Measurements from ENCODE around the gene SLC35B1.

SLC35B1 gene, protein sequence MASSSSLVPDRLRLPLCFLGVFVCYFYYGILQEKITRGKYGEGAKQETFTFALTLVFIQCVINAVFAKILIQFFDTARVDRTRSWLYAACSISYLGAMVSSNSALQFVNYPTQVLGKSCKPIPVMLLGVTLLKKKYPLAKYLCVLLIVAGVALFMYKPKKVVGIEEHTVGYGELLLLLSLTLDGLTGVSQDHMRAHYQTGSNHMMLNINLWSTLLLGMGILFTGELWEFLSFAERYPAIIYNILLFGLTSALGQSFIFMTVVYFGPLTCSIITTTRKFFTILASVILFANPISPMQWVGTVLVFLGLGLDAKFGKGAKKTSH

DNA sequence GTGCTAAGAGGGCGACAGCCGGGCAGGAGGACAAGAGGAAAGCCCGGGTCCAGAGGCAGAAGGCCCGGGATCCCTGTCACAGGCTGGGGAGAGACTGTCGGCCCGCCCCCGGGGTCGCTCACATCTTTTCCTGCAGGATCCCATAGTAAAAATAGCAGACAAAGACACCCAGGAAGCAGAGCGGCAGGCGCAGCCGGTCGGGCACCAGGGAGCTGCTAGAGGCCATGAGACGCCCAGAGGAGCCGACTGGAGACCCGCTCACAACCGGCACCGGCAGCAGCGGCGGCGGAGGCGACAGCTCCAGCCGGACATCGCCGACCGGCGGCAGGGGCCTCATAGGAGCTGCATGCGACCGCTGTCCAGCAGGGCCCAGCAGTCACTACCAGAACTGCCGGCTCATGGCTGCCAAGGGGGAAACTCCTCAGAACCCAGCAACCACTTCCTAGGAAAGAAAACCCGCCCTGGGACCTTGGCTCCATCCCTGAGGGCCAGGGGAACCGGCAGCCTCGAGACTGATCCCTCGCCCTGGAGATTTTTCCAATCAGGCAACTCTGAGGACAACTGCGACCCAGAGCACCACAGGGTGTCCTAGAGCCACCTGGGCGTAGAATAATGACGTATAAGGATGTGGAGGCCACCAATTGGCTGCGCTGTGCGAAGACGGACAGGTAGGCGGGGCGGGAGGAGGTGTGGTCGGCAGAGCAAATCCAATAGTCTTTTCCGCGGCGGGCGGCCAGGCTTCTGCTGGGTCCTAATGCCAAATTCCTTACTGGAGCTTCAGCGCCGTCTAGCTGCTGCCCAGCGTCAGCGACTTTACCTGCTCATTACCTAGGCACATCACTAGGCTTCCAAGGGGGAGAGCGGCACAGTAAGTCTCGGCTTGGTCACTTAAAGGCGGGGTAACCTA lies at the start of gene SLC35B1:
Gene SLC35B1 (minus strand): TSS at position 357 of the 907 bp plus-strand sequence. CDS start 131 bp downstream, at position 226.
- peak; percentile 86 for DNase-seq

DNA sequence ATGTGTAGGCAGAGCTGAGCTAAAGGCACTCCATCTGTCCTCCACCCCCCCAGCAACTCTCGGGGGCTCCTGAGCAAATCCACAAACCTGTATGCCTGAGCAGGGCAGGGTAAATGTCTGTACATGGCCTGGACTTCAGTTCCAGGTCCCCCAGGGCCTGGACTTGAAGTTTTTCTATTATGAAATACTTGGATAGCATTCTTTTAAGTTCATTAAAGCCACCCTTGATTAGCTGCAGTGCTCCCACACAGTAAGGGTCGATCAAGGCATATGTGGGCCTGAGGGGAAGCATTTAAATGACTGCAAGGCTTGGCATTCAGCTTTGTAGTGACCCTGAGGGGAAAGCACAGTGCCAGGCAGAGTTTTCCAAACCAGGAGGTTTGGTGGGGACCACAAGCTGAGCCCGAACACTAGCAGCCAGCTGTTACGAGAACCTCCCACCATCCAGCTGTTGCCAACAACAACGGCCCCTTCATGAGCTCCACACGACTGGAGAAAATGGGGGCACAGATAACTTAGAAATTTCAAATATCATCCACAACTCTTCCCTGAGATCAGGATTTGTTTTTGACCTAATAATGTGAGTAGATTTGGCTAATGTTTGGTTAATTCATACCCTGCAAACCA lies 49.5 kb upstream of the SLC35B1 start:
- no peak for DNase-seq

DNA sequence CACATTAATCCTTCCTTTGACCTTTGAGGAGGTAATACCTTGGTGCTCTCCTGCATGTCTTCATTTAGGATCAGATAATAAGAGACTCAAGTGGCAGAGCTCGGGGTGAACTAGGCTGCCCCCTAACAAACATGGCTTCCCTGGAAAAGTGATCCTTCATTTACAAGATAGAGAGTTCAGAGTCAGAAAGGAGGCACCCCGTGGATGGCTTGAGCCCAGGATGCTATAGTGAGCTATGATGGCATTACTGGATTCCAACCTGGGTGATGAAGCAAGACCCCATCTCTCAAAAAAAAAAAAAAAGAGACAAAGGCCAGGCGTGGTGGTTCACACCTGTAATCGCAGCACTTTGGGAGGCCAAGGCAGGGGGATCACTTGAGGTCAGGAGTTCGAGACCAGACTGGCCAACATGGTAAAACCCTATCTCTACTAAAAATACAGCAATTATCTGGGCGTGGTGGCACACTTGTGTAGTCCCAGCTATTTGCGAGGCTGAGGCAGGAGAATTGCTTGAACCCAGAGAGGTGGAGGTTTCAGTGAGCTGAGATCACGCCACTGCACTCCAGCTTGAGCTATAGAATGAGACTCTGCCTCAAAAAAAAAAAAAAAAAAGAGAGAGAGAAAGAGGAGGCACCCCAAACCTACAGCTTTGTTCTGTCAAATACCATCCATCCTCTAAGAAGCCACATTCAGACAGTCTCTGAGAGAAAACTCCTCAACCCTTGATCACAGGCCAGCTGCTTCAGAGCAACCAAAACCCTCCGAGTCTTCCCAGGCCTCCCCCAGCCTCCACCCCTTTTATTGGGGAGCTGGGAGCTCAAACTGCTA lies 48.8 kb upstream of the SLC35B1 start:
- DNase-seq, result no peak

DNA sequence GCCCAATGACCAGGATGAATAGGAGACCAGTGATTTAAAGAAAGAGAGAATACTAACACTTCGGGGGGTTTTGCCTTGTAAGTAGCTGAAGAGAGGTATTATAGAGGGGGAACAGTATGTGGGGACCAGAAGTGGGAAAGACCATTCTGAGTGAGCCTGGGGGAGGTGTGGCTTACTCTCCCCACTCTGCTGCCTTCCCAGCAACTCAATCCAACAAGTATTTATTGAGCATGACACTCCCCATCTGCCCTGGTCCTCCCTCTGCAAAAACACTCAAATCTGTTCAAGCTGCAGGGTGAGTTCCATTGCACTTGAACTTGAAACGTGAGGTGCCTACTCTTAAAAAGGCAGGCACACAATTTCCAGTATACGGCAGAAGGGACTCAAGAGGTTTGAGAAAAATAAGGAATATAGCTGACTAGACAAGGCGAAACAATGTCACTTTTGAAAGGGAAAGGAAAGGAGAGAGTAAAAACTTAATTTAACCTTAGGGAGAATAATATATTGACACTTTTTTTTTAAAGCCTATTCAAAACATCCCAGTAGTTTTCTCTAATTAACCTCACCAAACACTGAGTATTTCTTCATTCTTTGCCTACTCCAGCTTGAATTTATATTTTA lies 48.0 kb upstream of the SLC35B1 start:
- no peak for DNase-seq

DNA sequence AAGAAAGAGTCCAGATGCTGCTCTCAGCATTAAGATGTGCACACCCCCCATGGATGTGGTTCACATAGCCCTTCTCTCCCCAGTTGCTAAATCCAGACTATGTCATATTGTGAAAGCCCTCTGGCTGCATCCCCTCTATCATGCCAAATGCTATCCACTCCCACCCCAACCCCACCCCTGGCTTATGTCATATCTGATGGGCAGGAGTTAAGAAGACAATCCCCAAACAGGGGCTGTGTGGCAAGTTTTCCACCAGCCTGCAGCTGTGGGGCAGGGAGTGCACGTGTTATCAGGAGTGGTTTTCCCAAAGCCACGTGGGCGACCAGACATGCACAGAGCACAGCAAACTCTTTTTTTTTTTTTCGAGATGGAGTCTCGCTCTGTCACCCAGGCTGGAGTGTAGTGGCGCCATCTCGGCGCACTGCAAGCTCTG lies 46.2 kb upstream of the SLC35B1 start:
- DNase-seq, result no peak

DNA sequence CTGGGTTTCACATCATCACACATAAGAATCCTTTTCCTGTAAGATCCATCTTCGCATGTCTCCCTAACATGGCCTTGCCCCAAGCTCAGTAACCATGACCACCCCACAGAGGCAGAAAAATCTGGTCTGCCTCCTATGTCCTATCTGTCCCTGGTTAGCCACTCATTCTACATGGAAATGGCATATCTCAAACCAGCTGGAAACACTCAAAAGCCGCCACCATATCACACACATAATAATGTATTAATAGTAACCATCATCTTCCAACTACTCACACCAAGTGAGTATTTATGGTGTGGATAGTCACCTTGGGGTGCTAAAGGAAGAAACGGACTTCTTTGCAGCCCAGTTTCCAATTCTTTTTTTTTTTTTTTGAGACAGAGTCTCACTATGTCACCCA lies 44.7 kb upstream of the SLC35B1 start:
- no peak for DNase-seq

DNA sequence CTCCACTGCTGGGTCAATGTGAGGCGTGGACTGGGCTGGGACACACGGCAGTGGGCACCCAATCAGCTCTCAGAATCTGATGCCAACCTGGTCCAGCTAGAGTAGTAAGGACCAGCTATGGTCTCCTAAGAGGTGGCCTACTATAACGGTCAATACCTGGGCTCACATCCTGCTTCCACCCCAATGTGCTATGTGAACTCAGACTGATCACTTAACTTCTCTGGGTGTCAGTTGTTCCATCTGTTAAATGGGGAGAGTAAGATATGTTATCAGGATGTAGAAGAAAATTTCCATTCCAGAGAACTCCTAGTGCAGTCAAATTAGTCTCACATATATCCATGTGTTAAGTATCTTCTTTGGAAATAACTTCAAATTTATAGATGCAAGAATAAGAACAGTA lies 42.0 kb upstream of the SLC35B1 start:
- no peak for DNase-seq

DNA sequence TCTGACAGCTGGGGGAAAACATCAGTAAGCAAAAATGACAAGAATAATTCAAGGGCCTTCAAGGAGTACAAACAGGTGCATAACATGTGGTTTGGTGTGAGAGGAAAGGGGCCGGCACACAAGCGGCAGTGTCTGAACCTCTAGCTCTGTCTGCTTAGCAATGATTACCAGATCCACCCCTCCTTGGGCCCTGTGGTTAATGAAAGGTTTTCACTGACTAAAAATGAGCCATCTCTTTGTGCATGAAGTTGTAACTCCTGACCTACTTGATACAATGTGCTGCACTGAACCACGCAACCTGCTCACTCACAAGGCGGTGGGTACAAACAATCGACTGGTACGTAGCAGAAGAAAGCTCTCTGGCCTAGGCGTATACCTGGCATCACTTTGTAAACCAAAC lies 41.0 kb upstream of the SLC35B1 start:
- DNase-seq, result no peak

DNA sequence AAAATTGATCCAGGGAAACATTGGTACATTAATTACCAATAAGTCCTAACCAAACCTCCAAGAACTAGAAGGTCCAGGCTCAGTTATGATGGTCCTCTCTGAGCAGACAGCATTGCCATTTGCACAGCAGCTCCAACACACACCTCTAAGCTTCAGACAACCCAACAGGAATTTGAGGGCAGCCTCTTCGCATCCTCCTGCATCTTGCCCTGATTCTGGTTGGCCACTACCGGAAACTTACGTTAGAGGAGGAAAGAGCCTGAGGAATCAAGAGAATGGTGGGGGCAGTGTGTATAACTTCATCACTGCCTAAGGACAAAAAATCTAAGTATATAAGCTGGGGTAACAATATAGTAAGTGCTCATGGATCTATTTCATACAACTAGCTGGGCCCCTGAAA lies 40.5 kb upstream of the SLC35B1 start:
- no peak for DNase-seq

DNA sequence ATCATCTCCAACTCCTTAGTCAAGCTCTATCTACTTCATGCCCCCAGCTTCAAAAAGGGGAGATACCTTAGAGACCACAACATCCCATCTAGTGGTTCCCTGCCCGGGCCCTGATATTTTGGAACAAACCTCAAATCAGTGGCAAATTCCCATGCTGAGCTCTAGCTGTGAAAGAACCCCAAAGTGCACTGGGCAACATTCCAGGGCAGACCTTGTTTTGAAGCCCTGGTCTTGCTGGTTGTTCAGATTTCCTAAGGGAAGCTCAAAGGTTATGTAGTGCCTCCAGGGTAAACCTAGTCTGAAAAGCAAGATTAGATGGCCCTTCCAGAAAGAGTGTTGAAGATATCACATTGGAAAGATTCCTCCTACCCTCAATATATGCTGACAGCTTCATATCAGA lies 39.9 kb upstream of the SLC35B1 start:
- no peak for DNase-seq

DNA sequence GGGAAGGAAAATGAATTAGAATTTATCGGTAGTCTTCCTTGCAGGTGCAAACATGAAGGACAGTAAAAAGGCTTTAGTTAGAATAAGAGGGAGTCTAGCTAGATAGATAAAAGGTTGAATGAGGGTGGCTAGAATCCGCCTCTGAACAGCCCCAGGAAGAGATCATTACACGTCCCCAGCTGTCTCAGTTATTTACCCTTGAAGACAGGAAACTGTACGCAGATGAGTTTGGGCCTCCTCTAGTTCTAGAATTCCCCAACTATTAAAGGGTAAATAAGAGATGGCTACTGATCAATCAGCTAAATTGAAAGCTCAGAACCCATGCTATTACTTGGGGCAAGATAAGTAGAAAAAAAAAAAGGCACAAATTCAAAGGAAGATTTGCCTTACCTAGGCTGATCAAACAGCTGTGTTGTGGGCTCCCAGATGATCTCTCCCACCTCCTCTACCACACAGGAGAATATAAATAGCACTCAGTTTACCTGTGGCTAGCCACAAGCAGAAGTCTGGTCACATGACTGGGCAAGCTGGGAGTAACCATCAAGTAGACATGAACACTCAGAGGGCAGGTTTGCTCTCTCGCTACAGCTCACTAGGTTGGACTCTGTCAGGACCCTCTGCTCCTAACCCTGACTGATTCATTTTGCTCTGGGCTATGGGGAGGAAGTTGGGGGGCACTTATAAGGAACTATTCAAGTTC lies 39.2 kb upstream of the SLC35B1 start:
- no peak for DNase-seq

DNA sequence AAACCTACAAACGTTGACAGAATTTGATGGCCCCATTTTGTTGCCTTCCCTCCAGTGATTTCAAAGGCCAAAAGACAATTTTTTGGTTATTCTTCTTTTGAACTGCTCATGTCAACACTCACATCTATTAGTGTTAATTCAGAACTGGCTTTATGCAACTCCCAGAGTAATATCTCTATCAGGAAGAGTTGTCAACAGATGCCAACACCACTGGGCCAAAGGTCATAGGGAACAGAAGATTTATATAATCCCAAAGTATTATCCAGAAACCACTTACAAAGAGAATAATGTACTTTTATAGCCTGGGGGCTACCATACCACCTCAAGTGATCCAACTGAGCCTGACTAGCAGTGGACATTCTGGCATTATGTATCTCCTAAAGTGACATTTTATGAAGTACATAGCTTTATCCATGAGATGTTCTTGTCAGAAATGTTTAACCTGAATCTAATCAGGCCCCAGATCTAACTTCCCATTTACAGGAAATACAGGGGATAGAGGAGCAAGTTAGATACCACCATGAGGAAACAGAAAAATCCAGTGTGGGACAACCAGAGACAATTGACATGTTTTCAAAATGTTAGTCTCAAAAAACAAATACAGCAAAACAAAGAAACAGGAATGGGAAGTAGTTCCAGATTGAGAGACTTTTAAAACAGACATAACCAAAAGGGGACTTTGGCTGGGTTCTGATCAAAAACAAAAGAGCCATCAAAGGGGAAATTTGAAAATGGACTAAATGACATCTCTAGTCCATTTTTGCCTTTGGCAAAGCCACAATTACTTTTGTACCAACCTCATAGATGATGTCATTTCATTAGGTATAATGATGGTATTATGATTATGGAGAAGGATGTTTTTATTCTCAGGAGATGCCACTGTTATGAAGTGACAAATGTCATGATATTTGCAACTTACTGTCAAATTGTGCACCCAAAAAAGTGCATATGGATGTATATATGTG lies 37.7 kb upstream of the SLC35B1 start:
- DNase-seq, result no peak

DNA sequence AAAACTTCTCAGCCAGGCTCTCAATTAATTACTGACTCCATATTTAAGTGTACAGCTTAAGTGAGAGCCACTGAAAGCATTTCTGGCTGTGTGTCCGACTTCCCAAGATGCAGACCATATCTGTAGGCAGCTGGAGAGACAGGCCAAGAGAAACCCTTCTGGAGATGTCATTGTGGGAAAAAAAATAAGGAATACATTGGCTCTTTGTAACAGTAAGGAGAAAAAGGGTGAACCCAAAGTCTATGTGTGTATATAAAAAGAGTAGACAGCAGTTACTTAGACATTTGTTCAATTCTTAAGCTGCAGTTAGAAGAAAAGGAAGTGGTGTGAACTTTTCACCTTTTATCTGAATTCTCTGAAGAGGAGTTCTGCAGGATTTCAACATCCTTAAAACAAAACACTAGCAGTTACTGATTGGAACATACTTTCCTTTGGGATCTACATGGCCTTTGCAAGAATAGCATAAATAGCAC lies 34.4 kb upstream of the SLC35B1 start:
- no peak for DNase-seq

DNA sequence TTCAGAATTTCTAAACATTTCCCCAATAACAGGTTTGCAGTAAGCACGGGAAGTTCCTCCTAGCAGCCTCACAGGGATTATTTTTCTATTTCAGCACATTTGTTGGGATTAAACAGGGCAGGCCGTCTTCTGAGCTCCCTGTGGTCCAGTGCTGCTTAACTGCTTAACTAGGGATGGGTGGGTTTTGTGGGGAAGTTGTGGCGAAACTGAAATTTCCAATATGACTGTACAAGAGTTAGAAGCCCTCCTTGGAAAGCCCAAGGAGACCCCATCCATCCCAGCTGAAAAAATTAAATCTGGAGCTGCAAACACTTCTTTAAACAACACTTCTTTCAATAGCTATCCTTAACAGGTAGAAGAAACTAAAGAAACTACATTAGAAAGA lies 33.9 kb upstream of the SLC35B1 start:
- DNase-seq, result no peak

DNA sequence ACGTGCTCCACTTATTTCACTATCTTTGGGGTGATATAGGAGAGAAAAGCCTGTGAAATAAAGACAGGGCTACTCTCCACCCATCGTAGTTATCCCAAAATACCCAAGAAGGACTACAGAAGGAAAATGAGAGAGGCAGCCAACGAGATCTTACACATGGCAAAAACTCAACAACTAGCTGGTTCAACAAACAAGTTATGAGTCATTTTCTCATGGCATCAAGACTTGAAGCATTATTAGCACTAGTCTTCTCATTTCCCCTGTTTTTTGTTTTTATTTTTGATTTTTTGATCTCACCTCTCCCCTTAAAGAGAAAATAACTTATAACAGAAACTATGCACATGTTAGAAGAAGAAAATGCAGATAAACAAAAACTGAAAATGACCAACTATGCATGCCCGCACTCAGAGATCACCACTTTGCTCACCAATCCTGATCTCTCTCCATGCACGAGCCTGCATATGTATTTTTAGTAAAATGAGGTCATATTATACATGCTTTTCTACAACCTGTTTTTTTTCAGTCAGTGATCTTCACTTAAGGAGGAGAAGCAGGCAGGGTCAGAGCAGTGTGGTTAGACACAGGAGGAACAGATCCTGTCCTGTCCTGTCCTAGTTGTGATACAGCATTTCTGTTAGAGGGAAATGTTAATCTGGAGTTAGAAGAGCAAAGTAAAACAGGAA lies 33.4 kb upstream of the SLC35B1 start:
- no peak for DNase-seq

DNA sequence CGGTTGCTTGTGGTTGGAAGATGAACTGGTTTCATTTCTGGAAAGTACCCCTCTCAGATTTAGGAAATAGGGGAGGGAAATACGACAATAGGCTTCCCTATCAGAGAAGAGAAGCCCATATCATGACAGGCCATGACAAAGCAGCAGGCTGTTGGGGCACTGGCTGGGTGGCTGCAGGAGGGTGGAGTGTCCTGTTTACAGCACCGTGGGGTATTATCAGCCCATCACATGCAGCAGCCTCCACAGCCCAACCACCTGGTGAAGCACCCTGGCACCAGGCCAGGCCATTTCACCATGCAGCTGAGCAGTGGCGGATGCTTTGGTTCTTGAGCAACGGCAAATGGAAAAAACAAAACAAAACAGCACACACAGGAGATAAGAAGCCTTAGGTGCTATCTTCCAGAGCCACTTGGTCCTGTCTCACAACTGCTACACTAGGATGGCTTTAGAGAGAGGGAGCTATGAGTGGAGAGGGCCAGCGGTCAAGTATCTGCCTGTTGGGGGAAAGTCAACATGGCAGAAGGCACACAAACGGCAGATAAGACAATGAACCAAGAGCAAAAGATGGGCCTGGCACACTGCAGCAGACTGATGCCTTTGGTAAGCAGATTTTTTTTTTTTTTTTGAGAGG lies 32.0 kb upstream of the SLC35B1 start:
- DNase-seq, result peak; percentile 47

DNA sequence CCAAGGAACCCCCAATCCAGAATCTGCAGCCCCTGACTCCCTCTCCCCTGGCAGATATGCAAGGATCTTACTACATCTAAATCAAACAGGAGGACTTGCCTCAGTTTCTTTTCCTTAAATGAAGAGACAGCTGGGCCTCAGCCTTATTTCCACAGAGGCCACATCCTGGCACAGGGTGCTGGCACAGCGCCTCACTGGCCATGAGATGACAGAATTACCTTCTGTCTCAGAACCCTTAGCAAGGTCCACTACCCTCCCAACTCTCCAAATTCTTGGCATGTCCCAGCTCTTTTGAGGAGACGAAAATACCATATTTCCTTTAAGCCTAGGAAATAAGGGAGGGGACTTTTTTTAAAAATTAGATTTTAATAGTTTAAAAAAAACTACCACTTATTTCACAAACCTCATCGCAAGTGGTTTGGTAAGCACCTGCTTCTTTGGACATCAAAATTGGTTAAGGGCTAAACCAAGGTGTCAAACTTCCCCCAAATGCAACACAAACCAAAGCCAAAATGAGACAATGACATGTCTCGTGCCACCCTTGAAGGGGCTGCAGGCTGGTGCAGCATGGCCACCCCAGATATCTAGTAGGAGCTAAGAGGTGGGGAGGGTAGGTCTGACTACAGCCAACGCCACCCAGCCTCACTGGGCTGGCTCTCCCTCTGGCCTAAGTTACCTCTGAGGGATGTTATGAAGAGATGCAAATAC lies 30.8 kb upstream of the SLC35B1 start:
- no peak for DNase-seq

Data from NCI-H2029 treated with DMSO at 0.1 percent for 48 hours (cell line).